Right kidney (tissue), 1 donor: ENCODE data around the gene NENF.

Experiments
- DNase-seq: peaks from one replicate; pipeline ENCODE4 v3.0.0-alpha.2; 2016

The NENF gene

DNA sequence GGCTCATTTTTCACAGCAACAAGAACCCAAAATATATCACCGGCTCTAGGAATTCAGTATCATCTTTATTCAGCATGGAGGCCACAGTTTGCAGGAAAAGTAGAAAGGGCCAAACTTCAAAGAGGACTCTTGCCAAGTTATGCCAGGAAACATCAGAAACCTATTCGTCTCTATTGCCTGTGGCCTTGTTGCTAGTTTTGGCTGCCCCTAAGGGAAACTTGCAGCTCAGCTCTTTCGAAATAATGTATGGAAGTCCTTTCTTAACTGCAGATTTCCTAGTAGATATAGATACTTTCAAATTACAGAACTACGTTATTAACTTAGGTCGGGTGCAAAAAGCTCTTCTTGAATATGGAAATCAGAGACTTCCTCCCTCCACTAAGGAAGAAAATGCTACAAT is 4.2 kb upstream of the NENF start:
- no peak for DNase-seq

DNA sequence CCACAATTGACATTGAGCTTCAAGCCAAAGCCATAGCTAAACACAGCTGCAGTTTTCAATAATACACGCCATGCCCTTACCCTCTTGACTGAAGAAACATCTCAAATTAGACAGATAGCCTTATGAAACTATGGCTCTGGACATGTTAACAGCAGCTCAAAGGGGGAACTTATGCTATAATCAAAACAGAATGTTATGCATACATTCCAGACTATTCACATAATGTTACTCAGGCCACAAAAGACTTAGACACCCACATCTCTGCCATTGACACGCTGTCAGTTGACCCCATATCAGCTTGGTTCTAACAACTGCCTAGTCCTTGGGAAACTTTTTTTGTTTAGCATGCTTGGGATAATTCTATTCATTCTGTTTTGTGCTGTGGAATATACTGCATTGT is 2.3 kb upstream of the NENF start:
- no peak for DNase-seq

DNA sequence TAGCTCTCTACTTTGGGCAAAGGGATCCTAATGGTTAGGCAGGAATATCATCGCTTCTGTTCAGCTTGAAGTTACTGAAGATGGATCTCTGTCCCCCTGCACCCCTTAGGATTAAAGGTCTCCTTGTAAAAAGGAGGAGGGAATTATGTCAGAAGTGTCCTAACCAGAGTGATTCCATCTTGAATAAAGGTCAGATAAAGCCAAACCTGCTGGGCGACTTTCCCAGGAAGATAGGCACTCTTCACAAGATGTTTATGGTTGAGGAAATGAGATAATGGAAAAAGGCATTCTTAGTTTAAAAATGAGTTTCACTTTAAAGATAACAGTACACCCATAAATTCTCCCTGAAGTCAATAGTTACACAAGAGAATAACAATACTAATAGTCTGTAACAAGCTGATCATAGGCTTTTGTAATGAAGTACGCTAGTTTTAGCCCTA is 1.7 kb upstream of the NENF start:
- no peak for DNase-seq

DNA sequence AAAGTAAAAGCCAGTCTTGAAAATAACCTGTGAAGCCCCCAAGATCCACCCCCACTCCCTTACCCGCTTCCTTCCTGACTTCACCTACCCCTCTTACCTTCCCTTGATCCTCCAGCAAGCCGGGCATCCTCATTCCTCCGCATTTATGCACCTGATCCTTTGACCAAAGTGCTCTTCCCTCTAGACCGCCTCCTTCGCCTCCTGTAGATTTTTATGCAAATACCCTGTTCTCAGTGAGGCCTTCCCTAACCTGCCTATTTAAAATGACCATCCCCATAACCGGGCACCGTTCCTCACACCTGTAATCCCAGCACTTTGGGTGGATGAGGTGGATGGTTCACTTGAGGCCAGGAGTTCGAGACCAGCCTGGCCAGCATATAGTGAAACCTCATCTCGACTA is 1.1 kb upstream of the NENF start:
- no peak for DNase-seq

DNA sequence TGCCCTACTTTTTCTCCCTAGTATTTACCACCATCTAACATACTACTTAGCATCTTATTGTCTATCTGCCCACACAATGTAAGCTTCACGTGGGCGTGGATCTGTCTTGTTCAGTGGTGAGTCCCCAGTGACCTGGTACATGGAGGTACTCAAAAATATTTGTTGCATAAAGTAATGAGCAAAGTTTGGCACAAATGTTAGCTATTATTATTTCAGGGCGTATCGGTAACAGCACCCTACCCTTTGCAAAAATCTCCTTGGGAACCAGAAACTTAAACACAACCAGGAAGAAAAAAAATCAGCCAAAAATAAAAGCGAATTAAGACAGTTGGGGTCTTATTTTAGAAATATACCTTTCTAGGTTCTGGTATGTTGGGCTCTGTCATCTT is 454 bp upstream of the NENF start:
- DNase-seq, result no peak

DNA sequence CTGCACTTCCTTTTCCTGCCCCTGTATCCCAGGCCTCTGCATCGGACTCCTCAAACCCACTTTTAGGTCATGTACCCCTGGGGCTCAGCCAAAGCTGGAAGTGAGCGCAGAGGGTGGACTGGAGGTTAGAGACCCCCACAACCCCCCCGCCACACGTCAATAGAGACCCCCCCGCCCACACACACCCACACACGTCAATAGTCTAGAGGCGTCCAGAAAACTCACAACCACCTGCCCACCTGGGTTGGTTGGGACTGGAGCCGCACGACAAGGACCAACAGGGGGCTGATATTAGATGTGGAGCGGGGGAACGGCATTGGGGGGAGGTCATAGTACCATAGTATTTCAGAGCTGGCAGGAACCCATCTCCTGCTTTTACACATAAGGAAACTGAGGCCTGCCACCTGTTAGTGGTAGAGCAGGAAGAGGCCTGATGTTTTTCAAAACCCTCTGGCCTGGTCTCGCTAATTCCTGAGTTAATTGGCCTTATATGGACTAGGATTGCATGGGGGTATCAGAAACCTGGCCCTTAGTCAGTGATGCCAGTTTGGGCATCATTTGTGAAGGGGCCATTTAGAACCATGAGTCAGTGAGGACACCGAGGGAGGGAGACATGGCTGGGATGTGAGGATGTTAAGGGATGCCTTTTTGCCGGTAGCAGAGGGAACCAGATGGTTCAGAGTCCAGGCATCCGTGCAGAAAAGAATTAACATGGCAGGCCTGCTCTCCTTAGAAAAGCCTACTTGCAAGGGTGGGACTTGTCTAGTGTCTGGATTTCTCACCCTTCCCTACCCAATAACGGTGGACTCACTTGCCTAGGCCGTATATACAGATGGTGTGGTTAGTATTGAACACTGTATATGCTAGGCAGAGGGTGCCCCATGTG is 1.1 kb downstream of the NENF start:
- no peak for DNase-seq

DNA sequence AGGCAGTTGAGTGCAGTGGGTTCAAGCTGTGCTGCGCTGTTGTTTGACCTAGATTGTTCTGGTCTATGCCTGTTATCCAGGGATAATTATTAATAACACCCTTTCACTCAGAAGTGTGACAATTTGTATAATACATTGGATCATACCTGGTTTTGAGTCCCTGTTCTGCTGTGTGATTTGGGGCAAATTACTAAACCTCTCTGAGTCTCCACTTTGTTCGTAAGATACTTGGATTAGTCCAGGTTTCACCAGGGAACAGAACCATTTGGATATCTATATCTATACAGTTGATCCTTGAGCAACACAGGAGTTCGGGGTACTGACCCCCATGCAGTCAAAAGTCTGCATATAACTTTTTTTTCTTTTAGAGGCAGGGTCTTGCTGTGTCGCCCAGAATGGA is 2.3 kb downstream of the NENF start:
- no peak for DNase-seq

DNA sequence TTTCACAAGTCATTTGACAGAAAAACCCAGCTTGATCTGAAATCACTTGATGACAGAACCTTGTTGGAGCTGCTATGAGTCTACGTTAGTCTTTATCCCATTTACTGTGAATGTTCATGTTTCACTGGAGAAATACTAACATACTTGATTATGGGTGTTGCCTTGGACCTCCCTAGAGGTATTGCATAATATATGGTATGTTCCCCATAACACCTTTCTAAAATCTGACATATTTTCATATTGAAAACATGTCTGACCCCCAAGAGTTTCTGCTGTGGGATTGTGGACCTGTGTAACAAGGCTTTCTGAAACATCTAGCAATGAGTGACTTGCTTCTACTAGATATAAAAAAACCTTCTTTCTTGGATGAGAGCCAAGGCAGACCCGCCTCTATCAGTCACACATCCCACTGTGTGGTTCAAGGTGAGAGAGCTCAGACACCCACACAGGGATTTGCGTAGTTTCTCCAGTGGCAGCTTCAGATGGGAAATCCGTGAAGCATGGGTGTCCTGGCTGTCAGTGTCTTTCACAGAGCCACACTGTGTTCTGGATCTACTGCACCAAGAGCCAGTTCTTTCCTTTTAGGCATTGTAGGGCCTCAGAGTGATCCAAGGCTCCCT is 4.6 kb downstream of the NENF start:
- DNase-seq, result no peak

DNA sequence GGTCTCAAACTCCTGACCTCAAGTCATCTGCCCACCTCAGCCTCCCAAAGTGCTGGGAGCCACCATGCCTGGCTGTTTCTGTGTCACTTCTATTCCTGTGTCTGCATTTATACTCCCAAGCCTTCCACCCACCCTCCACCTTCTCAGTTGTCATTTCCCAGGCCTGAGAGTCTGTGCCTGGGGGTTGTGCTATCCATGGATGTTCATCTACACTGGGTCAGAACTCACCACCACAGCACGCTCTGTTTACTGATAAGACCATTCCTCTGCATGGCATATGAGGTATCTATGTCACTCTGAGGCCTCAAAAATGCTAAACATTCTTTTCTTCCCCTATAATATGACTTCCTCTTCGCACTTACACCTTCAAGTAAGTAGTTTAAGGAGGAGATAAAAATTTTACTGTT is 6.1 kb downstream of the NENF start:
- no peak for DNase-seq

DNA sequence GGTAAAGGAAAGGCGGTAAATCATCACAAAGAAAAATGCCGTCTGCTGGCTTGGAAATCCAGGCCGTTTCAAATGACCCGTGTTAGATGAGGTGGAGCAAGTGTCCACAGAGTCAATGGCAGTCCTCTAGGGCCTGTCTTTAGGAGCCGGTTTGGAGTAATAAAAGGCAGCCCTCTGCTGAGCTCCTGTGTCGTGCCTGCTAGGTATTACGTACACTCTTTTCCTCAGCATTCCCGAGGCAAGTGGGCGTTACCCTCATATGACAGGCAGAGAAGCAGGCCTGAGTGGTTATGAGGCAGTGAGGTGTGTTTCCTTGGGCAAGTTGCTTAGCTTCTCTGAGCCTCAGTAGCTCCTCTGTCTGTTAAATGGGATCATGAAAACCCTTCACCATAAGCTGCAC is 7.7 kb downstream of the NENF start:
- no peak for DNase-seq

DNA sequence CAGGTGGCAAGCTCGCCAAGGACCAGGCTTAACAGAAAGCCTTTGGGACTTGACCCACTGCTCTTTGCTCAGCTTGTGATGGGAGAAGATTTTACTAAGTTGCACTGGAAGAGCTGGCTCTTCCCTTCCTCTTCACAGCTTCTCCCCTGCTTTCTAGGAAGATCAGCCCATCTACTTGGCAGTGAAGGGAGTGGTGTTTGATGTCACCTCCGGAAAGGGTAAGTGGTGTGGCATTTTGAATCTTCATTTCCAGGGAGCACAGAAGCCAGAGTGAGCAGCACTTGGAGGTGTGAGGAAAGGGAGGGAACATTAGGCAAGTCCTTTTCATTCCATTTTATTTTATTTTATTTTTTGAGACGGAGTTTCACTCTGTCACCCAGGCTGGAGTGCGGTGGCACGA is 9.7 kb downstream of the NENF start:
- DNase-seq, result no peak

DNA sequence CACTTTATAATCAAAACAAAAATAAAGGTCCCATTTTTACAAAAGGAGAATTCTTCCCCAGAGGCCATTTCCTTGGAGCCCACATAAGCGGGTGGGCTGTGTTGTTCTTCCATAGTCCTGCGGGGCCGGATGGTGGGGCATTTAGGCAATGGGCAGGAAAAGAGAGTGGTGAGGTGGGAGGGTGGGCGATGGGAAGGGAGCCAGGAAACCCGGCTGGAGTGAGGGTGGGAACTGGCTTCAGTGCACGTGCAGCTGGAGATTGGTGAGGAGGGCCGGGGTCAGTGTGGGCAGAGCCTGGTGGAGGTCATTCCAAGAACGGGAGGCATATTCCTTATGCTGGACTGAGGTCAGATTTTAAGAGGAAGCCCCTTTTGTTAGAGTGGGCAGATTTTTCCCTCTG is 13.6 kb downstream of the NENF start:
- no peak for DNase-seq

DNA sequence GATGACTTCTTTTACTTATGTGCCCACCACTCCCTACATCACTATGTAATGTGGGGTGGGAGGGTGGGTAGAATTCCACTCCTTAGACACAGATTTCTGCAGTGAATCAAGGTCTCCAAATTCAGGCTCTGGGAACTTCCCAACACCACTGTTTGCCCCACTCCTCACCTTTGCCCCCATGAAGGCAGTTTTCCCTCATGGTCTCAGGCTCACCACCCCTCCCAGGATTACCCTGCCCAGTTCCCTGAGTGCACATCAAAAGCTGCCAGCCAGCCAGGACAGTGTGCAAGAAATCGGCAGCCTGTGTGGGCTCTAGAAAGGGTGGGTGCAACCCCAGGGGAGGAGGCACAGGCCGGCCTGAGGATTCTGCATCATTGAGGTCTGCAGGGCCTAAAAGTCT is 14.8 kb downstream of the NENF start:
- no peak for DNase-seq

DNA sequence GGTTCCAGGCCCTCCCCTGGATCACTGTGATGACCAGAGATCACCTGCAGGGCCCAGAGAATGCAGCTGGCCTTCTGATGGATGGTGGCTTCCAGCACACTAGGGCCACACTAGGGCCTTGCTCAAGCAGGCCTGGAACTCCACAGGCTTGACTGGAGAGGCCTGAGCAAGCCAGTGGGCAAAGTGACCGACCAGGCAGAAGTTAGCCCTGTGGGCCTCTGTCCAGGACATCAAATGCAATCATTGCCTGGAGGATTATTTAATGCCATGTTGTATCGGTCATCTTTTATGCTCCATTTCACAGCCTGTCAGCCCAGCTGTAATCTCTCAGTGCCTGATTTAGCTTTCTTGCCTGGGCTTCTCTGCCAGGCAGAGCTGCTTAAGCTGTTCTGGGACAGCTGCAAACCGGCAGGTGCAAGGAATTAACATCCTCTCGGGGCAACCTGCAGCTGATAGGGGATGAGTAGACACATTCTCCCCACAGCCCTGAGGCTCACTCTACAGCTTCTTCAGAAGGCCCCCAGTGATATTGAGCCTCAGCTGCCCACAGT is 17.7 kb downstream of the NENF start:
- no peak for DNase-seq

DNA sequence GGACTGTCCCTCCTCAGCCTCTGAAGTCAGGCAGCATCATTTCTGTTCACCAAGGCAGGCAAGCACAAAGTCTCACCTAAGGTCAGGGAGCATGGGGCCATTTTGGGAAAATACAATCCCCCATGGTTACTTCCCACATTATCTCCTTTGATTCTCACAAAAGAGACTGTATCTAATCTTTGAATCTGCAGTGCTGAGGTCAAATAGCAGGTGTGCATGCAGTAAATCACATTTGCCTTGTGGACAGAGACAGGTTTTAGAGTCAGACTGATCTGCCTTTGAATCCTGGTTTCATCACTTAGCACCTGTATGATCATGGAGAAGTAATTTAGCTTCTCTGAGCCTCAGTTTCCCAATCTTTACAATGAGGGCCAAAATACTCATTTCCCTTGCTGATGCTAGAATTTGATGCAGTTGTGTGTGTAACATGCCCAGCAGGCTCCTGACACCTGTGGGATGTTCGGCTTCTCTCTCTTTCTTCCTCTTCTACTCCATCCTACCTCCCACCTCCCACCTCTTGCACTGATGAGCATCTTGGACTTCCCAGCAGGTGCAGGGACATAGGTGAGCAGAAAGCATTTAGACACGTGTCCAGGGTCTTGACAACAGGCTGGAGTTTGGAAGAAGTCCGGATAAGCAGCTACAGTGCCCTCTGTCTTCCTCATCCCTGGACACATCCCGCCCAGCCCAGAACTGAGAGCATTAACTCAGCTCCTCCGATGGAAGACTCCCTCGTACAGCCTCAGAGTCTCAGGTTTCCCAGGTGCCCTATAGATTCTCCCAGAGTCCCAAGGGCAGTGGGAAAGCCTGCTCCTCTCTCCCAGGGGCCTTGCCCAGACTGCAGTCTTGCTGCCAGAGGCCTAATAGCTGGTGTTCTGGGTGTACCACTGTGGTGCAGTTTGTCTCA is 18.9 kb downstream of the NENF start:
- no peak for DNase-seq

DNA sequence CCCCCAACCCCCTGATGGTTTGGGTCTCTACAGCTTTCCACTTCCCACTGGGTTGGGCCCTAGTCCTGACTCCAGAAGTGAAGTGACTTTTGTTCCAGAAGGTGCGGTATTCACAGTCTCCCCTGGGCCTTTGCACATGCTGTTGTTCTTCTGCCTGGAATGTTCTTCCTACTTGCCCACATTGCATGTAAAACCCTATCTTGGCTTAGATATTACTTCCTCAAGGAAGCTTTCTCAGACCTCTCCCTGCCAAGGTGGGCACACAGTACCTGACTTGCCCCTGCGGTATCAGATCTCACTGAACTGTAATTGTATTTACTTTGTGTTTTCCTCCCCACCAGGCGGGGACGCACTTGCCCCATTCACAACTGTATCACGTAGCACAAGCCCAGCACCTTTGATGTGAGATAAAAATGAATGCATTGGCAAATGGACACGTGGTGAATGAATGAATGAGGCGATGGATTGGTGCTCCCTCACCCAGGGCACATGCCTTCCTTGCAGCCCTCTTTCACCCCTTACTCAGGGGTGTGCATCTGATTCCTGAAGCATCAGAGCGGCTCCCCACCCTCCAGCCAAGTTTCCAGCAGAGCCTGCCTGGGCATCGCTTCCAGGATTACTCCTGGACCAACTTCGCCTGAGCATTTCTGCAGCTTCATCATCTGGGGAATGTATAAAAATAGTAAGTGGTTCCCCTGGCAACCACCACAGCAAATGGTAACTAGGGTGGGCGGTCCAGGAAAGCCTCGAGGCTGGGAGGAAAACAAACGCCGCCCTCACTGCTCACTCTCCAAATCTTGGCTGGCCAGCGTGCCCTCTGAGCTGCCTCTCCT is 19.8 kb downstream of the NENF start:
- DNase-seq, result no peak

DNA sequence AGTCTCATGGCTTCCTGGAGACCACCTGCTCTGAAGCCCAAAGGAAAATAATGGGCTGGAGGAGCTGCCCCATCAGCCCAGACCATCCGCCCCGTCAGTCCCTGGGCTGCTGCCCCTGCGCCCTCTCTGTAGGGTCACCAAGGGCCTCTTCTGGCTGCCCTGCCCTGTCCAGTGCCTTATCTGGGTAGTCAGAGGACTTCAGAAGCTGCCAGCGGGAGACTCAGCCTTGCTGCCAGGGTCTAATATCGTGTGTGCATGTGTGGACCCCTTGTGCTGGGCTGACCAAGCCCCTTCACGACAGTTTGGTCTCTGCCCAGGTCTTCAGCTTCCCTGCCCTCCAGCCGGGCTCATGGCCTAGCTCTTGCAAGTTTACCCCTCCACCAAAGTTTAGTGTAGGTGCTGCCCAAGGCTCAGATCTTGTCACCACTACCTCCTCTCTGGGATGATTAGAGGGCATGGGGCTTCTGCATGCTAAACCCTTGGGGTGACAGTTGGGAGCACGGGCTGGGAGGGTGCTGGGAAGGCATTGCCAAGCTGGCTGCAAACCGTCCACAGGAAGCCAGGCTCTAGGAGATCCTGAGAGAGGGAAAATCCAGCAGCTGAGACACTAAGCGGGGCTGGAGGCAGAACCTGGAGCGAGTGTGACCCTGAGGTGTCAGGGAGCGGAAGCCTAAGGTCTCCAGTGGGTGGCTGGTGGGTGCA is 20.6 kb downstream of the NENF start:
- no peak for DNase-seq

DNA sequence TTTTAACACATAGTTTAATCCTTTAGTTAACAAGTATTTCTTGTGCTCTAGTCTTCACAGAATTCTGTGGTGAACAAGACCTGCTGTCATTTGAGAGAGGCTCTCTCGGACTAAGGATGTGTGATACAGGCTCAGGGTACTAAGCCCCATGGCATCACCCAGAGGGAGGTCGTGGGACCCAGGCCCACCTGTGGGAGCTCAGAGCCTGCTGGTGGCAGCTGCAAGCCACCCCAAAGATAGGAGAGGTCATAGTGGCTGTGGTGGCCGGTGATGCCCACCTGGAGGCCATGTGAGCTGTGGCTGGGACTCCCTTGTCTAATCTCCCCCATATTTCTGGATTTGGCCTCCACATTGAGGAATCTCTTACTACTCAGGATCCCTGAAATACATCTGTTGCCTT is 22.0 kb downstream of the NENF start:
- DNase-seq, result no peak

DNA sequence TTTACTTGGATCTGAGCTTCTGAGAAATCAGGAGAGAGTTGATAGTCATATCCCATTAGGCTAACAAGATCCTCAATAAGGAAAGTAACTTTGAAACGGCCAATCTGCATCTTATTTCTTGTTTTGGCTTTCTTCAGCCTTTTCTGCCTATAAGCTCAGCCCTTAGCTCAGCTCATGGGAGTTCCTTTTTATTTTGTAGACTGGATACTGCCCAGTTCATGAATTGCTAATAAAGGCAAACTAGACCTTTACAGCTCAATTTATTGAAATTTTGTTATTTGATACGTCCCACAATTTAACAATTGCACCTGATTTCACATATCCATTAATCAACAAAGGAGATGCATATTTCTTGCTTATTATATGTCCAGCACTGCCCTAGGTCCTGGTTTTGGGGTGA is 22.7 kb downstream of the NENF start:
- no peak for DNase-seq

DNA sequence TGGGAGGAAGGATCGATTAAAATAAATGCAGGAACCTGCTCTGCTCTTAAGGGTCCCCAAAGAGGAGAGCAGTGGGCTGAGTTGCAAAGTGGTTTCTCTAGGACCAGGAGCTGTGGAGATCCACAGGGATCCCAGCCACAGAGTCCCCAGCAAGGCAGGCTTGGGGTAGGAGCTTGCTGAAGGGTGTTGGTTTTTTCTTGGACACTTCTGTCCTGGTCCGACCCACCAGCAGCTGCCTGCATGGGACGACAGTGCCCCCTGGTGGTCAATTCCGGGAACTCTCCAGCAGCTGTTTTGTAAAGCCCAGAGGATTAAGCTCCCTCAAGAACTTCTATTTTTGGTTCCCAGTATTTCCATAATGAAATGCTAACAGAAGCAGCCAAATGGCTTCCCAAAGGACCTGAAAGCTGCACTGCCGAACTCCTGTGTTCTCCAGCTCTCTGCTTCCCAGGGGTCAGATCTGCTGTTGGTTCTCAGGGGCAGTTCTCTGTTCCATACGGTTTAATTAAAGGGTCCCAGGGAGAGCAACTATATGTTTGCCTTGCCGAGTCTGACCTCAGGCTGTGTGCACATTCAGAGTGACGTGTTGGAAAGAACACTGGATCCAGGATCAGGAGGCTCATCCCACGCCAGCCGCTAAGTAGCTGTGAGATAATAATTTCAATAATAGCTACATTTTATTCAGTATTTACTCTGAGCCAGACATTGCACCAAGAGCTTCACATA is 23.2 kb downstream of the NENF start:
- DNase-seq, result no peak
